Measurements from ENCODE around the gene ENTREP3.
"Not testable (repeated sequence)": the region's sequence is repeated elsewhere in the genome, so short reads cannot be mapped to it uniquely, and the experiment has no call there.

Gene ENTREP3

GRCh38 chr1:155223047-155223446 is 32.2 kb downstream of the ENTREP3 start:
- Histone ChIP-seq H3K4me1 (ENCODE audit: control insufficient read depth in 2 of 2, insufficient read depth in 1 of 2, low read depth in 1 of 2, low read length in 2 of 2) (peaks cover 11 to 12% of the 10 kb centered on the region in 2 donors), H2AK5ac (ENCODE audit: low read depth, low read length) (no peak overlapping the region), H2BK5ac (ENCODE audit: low read length) (no peak overlapping the region), H4K91ac (ENCODE audit: low read depth, low read length, poor library complexity) (no peak overlapping the region), H3K18ac (ENCODE audit: low read length) (no peak overlapping the region), H3K4me2 (ENCODE audit: insufficient read depth, low read length, poor library complexity, severe bottlenecking) (no peak overlapping the region), H3K79me1 (ENCODE audit: low read depth, low read length) (peaks cover 3% of the 10 kb centered on the region), H3K36me3 (replicated peaks in 1 of 2; ENCODE audit: control insufficient read depth in 2 of 2, insufficient read depth in 2 of 2, low read length in 2 of 2) (peaks cover 3 to 39% of the 10 kb centered on the region in 2 donors), H2BK12ac (ENCODE audit: low read length) (no peak overlapping the region), H3K9ac (ENCODE audit: low read depth, low read length, poor library complexity) (no peak overlapping the region), H2BK120ac (ENCODE audit: low read depth, low read length) (no peak overlapping the region), H4K8ac (ENCODE audit: low read depth, low read length) (no peak overlapping the region), H2BK15ac (ENCODE audit: low read length) (no peak overlapping the region), H3K4me3 (ENCODE audit: low read length in 2 of 2) (no peak overlapping the region), H3K14ac (ENCODE audit: low read length) (no peak overlapping the region), H2AFZ (ENCODE audit: low read length) (no peak overlapping the region), H3K23ac (ENCODE audit: low read depth, low read length, poor library complexity) (no peak overlapping the region), H3K27ac (replicated peaks; ENCODE audit: low read length) (no peak overlapping the region), H3K4ac (ENCODE audit: low read length) (no peak overlapping the region), H3K27me3 (ENCODE audit: control insufficient read depth in 3 of 3, insufficient read depth in 3 of 3, low read depth in 1 of 3, low read length in 3 of 3) (no peaks in the 10 kb centered on the region), H3K9me3 (replicated peaks in 1 of 2; ENCODE audit: control insufficient read depth in 2 of 2, insufficient read depth in 1 of 2, low read depth in 1 of 2, low read length in 2 of 2) (no peaks in the 10 kb centered on the region)
- DNase-seq (ENCODE audit: low spot score) = no peak
- WGBS, 2 donors (ENCODE audit: extremely low coverage in 2 of 2, insufficient read length in 2 of 2, insufficient replicate concordance in 1 of 2) = no CpG with 5 or more reads among the region's 7 CpGs

- not testable (repeated sequence) for H3K9ac ChIP-seq (ENCODE audit: low read depth, low read length, poor library complexity); H2BK120ac ChIP-seq (ENCODE audit: low read depth, low read length); H2AFZ ChIP-seq (ENCODE audit: low read length); H3K4me2 ChIP-seq (ENCODE audit: insufficient read depth, low read length, poor library complexity, severe bottlenecking); H3K79me1 ChIP-seq (ENCODE audit: low read depth, low read length); H3K4me1 ChIP-seq (ENCODE audit: control insufficient read depth in 2 of 2, insufficient read depth in 1 of 2, low read depth in 1 of 2, low read length in 2 of 2); H2BK12ac ChIP-seq (ENCODE audit: low read length); H4K8ac ChIP-seq (ENCODE audit: low read depth, low read length); H2BK5ac ChIP-seq (ENCODE audit: low read length); H3K18ac ChIP-seq (ENCODE audit: low read length); H3K27me3 ChIP-seq (ENCODE audit: control insufficient read depth in 3 of 3, insufficient read depth in 3 of 3, low read depth in 1 of 3, low read length in 3 of 3); H2AK5ac ChIP-seq (ENCODE audit: low read depth, low read length); H4K91ac ChIP-seq (ENCODE audit: low read depth, low read length, poor library complexity); H3K27ac ChIP-seq (replicated peaks; ENCODE audit: low read length); H3K9me3 ChIP-seq (replicated peaks in 1 of 2; ENCODE audit: control insufficient read depth in 2 of 2, insufficient read depth in 1 of 2, low read depth in 1 of 2, low read length in 2 of 2); H2BK15ac ChIP-seq (ENCODE audit: low read length); H3K14ac ChIP-seq (ENCODE audit: low read length); DNase-seq (ENCODE audit: low spot score); H3K4ac ChIP-seq (ENCODE audit: low read length); H3K23ac ChIP-seq (ENCODE audit: low read depth, low read length, poor library complexity); H3K4me3 ChIP-seq (ENCODE audit: low read length in 2 of 2)
- H3K36me3 ChIP-seq (replicated peaks in 1 of 2; ENCODE audit: control insufficient read depth in 2 of 2, insufficient read depth in 2 of 2, low read length in 2 of 2) = peaks cover 5 to 55% of the 10 kb centered on the region in 2 donors
- WGBS, 2 donors (ENCODE audit: extremely low coverage in 2 of 2, insufficient read length in 2 of 2, insufficient replicate concordance in 1 of 2) = no CpG with 5 or more reads among the region's 10 CpGs
Observed at GRCh38 chr1:155220211-155220965, 34.9 kb downstream of the ENTREP3 start.

GRCh38 chr1:155219592-155220031 is 35.7 kb downstream of the ENTREP3 start:
- no peaks in the 10 kb centered on the region for H3K9me3 ChIP-seq (replicated peaks in 1 of 2; ENCODE audit: control insufficient read depth in 2 of 2, insufficient read depth in 1 of 2, low read depth in 1 of 2, low read length in 2 of 2)
- H2AK5ac ChIP-seq (ENCODE audit: low read depth, low read length) = no peak overlapping the region
- H2BK15ac ChIP-seq (ENCODE audit: low read length) = no peak overlapping the region
- no peak overlapping the region for H3K27ac ChIP-seq (replicated peaks; ENCODE audit: low read length)
- no peak overlapping the region for H2BK5ac ChIP-seq (ENCODE audit: low read length)
- H3K79me1 ChIP-seq (ENCODE audit: low read depth, low read length) = no peaks in the 10 kb centered on the region
- no peak for DNase-seq (ENCODE audit: low spot score)
- WGBS, 2 donors (ENCODE audit: extremely low coverage in 2 of 2, insufficient read length in 2 of 2, insufficient replicate concordance in 1 of 2) = no CpG with 5 or more reads among the region's 1 CpG
- peaks cover 5 to 51% of the 10 kb centered on the region in 2 donors for H3K36me3 ChIP-seq (replicated peaks in 1 of 2; ENCODE audit: control insufficient read depth in 2 of 2, insufficient read depth in 2 of 2, low read length in 2 of 2)
- H3K4me3 ChIP-seq (ENCODE audit: low read length in 2 of 2) = no peak overlapping the region
- no peak overlapping the region for H3K18ac ChIP-seq (ENCODE audit: low read length)
- no peaks in the 10 kb centered on the region for H3K27me3 ChIP-seq (ENCODE audit: control insufficient read depth in 3 of 3, insufficient read depth in 3 of 3, low read depth in 1 of 3, low read length in 3 of 3)
- H2BK12ac ChIP-seq (ENCODE audit: low read length) = no peak overlapping the region
- peak overlapping the region; percentile 46 for H2AFZ ChIP-seq (ENCODE audit: low read length)
- no peak overlapping the region for H3K14ac ChIP-seq (ENCODE audit: low read length)
- no peak overlapping the region for H3K4ac ChIP-seq (ENCODE audit: low read length)
- no peak overlapping the region for H3K9ac ChIP-seq (ENCODE audit: low read depth, low read length, poor library complexity)
- no peak overlapping the region for H3K4me2 ChIP-seq (ENCODE audit: insufficient read depth, low read length, poor library complexity, severe bottlenecking)
- no peak overlapping the region for H3K23ac ChIP-seq (ENCODE audit: low read depth, low read length, poor library complexity)
- no peak overlapping the region for H4K8ac ChIP-seq (ENCODE audit: low read depth, low read length)
- H2BK120ac ChIP-seq (ENCODE audit: low read depth, low read length) = no peak overlapping the region
- no peak overlapping the region for H4K91ac ChIP-seq (ENCODE audit: low read depth, low read length, poor library complexity)
- peaks cover 0 to 1% of the 10 kb centered on the region in 2 donors for H3K4me1 ChIP-seq (ENCODE audit: control insufficient read depth in 2 of 2, insufficient read depth in 1 of 2, low read depth in 1 of 2, low read length in 2 of 2)

GRCh38 chr1:155218854-155219591 is 36.3 kb downstream of the ENTREP3 start:
- H4K91ac ChIP-seq (ENCODE audit: low read depth, low read length, poor library complexity) = no peak overlapping the region
- no peak overlapping the region for H3K4me3 ChIP-seq (ENCODE audit: low read length in 2 of 2)
- H3K36me3 ChIP-seq (replicated peaks in 1 of 2; ENCODE audit: control insufficient read depth in 2 of 2, insufficient read depth in 2 of 2, low read length in 2 of 2) = peaks cover 4 to 46% of the 10 kb centered on the region in 2 donors
- H3K27ac ChIP-seq (replicated peaks; ENCODE audit: low read length) = no peak overlapping the region
- no peak overlapping the region for H2AK5ac ChIP-seq (ENCODE audit: low read depth, low read length)
- no peak overlapping the region for H3K14ac ChIP-seq (ENCODE audit: low read length)
- no peak overlapping the region for H4K8ac ChIP-seq (ENCODE audit: low read depth, low read length)
- no peak overlapping the region for H2BK120ac ChIP-seq (ENCODE audit: low read depth, low read length)
- DNase-seq (ENCODE audit: low spot score) = no peak
- H2AFZ ChIP-seq (ENCODE audit: low read length) = peak overlapping the region; percentile 46
- no peaks in the 10 kb centered on the region for H3K79me1 ChIP-seq (ENCODE audit: low read depth, low read length)
- H3K4me2 ChIP-seq (ENCODE audit: insufficient read depth, low read length, poor library complexity, severe bottlenecking) = peak overlapping the region; percentile 21
- no peak overlapping the region for H2BK5ac ChIP-seq (ENCODE audit: low read length)
- no peak overlapping the region for H3K23ac ChIP-seq (ENCODE audit: low read depth, low read length, poor library complexity)
- no peak overlapping the region for H3K18ac ChIP-seq (ENCODE audit: low read length)
- H3K9ac ChIP-seq (ENCODE audit: low read depth, low read length, poor library complexity) = no peak overlapping the region
- no peaks in the 10 kb centered on the region for H3K27me3 ChIP-seq (ENCODE audit: control insufficient read depth in 3 of 3, insufficient read depth in 3 of 3, low read depth in 1 of 3, low read length in 3 of 3)
- no peak overlapping the region for H2BK12ac ChIP-seq (ENCODE audit: low read length)
- H3K9me3 ChIP-seq (replicated peaks in 1 of 2; ENCODE audit: control insufficient read depth in 2 of 2, insufficient read depth in 1 of 2, low read depth in 1 of 2, low read length in 2 of 2) = no peaks in the 10 kb centered on the region
- peaks cover 0 to 1% of the 10 kb centered on the region in 2 donors for H3K4me1 ChIP-seq (ENCODE audit: control insufficient read depth in 2 of 2, insufficient read depth in 1 of 2, low read depth in 1 of 2, low read length in 2 of 2)
- H3K4ac ChIP-seq (ENCODE audit: low read length) = no peak overlapping the region
- no peak overlapping the region for H2BK15ac ChIP-seq (ENCODE audit: low read length)
- no CpG with 5 or more reads among the region's 7 CpGs for WGBS, 2 donors (ENCODE audit: extremely low coverage in 2 of 2, insufficient read length in 2 of 2, insufficient replicate concordance in 1 of 2)
